ENCODE measurements around the gene FN3KRP. TPM values are rescaled to one million over a fixed set of nuclear protein-coding genes. Genes with fewer than 3 reads are reported as not detected.

FN3KRP gene
- total and polyA plus RNA-seq, 2 of the 13 experiments (the other 11 are each of a cell fraction or from before 2014, with no cell fraction given) = 22.4 to 28.2 TPM

DNA sequence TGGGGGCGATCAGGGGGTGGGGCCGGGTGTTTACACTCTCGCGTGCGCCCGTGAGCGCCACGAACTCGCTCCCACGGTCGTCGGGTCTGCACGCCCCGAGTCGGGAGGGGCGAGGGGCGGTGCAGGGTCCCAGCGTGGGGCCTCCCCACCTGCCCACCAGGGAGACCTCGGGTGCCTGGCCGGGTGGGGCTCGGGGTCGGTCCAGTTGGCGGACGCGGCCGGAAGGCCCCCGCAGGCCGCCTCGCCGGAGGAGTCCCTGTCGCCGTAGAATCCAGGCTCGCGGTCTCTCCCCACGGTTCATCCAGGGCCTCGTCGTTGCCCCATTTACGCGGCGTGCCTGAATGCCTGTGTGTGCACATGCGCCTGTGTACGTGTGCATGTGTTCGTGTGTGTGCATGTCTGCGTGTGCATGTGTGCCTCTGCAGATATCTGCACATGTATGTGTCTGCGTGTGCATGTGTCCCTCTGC is 17.5 kb upstream of the FN3KRP start (continued):
- TF ChIP-seq, protein P1, sequence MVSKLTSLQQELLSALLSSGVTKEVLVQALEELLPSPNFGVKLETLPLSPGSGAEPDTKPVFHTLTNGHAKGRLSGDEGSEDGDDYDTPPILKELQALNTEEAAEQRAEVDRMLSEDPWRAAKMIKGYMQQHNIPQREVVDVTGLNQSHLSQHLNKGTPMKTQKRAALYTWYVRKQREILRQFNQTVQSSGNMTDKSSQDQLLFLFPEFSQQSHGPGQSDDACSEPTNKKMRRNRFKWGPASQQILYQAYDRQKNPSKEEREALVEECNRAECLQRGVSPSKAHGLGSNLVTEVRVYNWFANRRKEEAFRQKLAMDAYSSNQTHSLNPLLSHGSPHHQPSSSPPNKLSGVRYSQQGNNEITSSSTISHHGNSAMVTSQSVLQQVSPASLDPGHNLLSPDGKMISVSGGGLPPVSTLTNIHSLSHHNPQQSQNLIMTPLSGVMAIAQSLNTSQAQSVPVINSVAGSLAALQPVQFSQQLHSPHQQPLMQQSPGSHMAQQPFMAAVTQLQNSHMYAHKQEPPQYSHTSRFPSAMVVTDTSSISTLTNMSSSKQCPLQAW (CRISPR knock-in tag; IDR thresholded peaks at IDR 0.05) = no peak
- TF ChIP-seq EHMT2 (IDR thresholded peaks at IDR 0.05; ENCODE audit: borderline replicate concordance, low read depth, low read length) = no peak
- no peak for TF ChIP-seq NR2C2 (CRISPR knock-in tag; IDR thresholded peaks at IDR 0.05; ENCODE audit: borderline replicate concordance)
- TF ChIP-seq SMAD9 (CRISPR knock-in tag; IDR thresholded peaks at IDR 0.05) = no peak
- TF ChIP-seq ZNF143 (CRISPR knock-in tag; IDR thresholded peaks at IDR 0.05) = no peak
- no peak for TF ChIP-seq NBN (conservative IDR thresholded peaks at IDR 0.05)
- TF ChIP-seq YY1 (IDR thresholded peaks at IDR 0.05; ENCODE audit: insufficient read depth, insufficient replicate concordance, low read depth, low read length) = no peak
- TF ChIP-seq ZFP90 (CRISPR knock-in tag; IDR thresholded peaks at IDR 0.05; ENCODE audit: borderline replicate concordance) = peak; percentile 44; the same call in 1 of the 2 replicates
- no peak for TF ChIP-seq ZNF224 (CRISPR knock-in tag; IDR thresholded peaks at IDR 0.05)
- TF ChIP-seq GPN1 (CRISPR knock-in tag; IDR thresholded peaks at IDR 0.05; ENCODE audit: borderline replicate concordance) = 0 out of 2 replicates have a peak, but pooled peaks have one; percentile 54
- TF ChIP-seq, protein P2, sequence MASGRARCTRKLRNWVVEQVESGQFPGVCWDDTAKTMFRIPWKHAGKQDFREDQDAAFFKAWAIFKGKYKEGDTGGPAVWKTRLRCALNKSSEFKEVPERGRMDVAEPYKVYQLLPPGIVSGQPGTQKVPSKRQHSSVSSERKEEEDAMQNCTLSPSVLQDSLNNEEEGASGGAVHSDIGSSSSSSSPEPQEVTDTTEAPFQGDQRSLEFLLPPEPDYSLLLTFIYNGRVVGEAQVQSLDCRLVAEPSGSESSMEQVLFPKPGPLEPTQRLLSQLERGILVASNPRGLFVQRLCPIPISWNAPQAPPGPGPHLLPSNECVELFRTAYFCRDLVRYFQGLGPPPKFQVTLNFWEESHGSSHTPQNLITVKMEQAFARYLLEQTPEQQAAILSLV (CRISPR knock-in tag; IDR thresholded peaks at IDR 0.05; ENCODE audit: borderline replicate concordance) = no peak
- TF ChIP-seq PRMT3 (CRISPR knock-in tag; IDR thresholded peaks at IDR 0.05; ENCODE audit: borderline replicate concordance, low read depth) = no peak
- no peak for TF ChIP-seq ZNF724P (CRISPR knock-in tag; IDR thresholded peaks at IDR 0.05; ENCODE audit: borderline replicate concordance)
- TF ChIP-seq RNF2 (conservative IDR thresholded peaks at IDR 0.05; ENCODE audit: low read depth) = 0 out of 2 replicates have a peak, but pooled peaks have one; percentile 52
- no peak for TF ChIP-seq FOXK2 (IDR thresholded peaks at IDR 0.05)
- no peak for TF ChIP-seq ZNF33B (CRISPR knock-in tag; IDR thresholded peaks at IDR 0.05)
- TF ChIP-seq ZNF883 (CRISPR knock-in tag; IDR thresholded peaks at IDR 0.05; ENCODE audit: not compliant biosample characterization) = peak; percentile 12
- TF ChIP-seq, protein P3, sequence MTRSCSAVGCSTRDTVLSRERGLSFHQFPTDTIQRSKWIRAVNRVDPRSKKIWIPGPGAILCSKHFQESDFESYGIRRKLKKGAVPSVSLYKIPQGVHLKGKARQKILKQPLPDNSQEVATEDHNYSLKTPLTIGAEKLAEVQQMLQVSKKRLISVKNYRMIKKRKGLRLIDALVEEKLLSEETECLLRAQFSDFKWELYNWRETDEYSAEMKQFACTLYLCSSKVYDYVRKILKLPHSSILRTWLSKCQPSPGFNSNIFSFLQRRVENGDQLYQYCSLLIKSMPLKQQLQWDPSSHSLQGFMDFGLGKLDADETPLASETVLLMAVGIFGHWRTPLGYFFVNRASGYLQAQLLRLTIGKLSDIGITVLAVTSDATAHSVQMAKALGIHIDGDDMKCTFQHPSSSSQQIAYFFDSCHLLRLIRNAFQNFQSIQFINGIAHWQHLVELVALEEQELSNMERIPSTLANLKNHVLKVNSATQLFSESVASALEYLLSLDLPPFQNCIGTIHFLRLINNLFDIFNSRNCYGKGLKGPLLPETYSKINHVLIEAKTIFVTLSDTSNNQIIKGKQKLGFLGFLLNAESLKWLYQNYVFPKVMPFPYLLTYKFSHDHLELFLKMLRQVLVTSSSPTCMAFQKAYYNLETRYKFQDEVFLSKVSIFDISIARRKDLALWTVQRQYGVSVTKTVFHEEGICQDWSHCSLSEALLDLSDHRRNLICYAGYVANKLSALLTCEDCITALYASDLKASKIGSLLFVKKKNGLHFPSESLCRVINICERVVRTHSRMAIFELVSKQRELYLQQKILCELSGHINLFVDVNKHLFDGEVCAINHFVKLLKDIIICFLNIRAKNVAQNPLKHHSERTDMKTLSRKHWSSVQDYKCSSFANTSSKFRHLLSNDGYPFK (CRISPR knock-in tag; IDR thresholded peaks at IDR 0.05; ENCODE audit: borderline replicate concordance) = peak; percentile 43; the same call in 1 of the 2 replicates
- TF ChIP-seq ZZZ3 (CRISPR knock-in tag; IDR thresholded peaks at IDR 0.05; ENCODE audit: borderline replicate concordance) = no peak
- TF ChIP-seq ZBTB21 (CRISPR knock-in tag; IDR thresholded peaks at IDR 0.05) = no peak
- no peak for TF ChIP-seq ZFP82 (CRISPR knock-in tag; IDR thresholded peaks at IDR 0.05; ENCODE audit: borderline replicate concordance)
